ENCODE measurements around the gene ZNF521.

The ZNF521 gene

DNA sequence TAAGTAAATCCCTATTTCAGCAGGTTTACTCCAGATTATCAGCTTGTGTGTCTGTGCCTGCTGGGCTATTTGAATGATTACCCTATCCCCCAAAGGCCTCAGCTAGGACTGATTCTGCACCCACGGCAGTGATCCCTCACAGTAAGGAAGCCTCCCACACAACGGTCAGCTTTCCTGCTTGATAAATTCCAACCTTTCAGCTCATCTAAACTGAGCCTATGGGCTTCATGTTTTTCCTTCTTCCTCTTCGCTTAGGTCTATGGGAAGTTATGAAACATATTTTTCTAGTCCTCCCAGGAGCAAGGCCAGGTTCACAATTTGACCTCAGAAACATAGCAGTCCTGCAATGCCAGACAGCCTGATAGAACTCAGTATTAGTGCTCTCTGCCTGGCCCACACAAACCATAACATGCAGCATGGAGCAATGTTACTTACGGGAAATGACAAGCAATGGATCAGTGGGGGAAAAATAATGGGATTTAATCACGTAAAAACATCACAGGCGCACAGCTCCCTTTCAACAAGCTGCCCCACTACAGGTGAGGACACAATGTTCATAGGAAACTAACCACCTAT is 170.9 kb downstream of the ZNF521 start:
- intact Hi-C loops (cut with DNase I) = no loop called here

DNA sequence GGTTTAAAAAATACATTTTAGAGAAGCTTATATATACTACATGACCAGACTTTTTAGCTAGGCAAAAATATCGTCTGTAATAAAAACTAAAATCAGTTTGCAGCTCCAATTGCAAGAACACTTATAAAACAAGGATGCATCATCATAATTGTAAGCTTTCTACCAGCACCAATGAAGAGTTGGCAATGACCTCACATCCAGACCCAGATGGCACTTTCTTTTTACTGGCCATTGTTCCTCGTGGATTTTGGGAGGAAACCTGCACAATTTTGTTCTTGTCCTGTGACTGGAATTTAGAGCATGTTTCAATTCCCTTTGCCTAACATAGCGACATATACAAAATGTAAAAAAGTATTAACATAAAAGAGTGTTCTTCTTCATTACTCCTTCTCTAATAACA is 174.3 kb downstream of the ZNF521 start:
- no peak for DNase-seq
- intact Hi-C loops (cut with DNase I) = no loop called here

More for the DNA sequence above, 170.9 kb downstream of the ZNF521 start:
- no peak for DNase-seq

DNA sequence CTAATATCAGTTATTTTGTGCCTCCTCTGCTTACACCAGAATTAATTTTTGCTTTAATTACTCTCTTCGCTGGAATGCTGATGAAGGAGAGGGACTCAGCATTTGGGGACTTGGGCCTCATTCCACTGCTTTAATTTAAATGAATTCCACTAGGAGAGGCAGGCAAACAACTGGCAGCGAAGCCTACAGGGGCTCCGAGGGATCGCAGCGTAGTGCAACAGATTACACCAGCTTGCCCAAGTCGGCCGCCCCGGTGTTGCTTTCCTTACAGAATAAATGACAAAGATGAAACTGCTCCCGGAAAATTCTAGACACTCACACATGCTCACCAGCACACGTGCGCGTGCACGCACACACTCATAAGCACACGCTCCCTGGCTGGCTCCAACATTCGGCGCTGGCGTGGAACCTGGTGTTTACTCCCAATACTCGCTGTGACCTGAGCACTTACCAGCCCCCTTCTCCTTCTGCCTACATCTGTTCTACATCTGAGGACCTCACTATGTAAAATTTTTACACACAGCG is 175.4 kb downstream of the ZNF521 start:
- intact Hi-C loops (cut with DNase I) = no loop called here
- DNase-seq = peak in 1 of 10 donors; percentile 57

DNA sequence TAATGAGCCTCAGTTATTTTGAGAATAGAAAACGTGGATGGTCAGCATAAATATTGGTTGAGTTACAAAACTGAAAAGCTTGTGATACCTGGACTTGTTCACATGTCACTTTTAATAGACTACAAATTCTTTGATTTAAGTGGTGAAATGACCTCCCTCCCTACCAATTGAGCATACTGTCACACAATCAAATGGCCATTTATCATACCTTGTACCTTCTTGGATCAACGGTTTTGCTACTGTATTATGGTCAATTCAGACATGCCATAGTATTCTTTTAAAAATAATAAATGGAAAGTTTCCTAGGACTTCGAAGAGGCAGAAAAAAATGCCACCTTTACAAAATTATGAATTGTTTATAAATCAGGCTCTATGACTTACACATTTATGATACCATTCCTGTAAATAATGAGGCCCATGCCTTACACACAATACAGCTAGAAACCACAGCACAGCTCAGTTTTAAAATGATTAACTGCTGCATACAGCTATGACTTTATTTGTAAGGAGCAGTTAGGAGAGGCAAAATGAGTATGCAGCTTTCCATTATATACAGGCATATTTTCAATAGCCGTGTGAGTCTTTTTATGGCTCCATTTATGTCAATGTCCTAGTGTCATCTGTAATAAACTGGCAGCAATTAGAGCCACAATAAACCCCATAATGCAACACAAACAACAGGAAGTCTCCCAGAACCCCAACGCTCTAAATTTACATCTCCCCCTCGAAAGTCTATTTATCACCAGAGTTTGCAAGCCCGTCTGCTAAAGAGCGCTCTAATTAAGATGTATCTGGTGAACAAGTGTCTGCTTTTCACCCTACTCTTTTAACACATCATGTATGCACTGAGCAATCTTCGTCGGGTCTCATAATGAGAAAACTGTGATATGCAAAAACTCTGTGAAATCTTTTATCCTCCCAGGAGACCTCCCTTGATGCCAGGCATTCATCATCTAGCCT is 176.1 kb downstream of the ZNF521 start:
- intact Hi-C loops (cut with DNase I) = no loop called here
- DNase-seq = no peak

DNA sequence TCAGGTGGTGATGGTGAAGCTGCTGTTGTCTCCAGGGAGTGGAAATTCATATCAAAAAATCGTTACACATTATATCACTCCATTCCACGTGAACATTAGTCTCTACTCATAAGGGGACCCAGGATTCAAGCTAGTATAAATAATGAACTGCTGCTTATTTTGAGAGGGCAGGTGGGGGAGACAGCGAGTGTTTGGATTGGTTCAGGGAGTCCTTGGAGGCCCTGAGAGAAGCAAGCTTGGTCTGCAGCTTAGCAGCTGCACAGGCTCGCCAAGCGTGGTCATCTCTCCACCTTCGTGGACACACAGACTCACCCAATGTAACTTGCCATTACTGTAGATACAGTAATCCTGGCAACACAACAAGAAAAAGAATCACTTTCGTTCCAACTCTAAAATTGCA is 177.6 kb downstream of the ZNF521 start:
- DNase-seq = no peak
- intact Hi-C loops (cut with DNase I) = no loop called here

DNA sequence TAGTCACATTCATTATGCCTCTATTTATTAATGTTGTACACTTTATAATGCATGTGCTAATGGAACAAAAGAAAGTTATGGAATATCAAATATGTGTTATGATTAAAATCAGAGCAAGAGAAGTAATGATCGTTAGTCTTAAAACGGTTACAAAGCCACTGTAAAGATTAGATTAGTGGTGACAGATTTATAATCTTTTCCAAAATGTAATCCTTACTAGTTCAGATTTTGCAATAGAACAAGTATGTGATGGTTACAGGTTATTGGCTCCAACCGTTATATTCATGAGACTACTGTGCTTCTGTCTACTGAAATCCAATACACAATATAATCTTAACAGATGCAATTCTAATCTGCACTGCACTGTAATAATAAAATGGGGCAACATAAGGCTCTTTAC is 180.6 kb downstream of the ZNF521 start:
- no peak for DNase-seq
- intact Hi-C loops (cut with DNase I) = no loop called here

DNA sequence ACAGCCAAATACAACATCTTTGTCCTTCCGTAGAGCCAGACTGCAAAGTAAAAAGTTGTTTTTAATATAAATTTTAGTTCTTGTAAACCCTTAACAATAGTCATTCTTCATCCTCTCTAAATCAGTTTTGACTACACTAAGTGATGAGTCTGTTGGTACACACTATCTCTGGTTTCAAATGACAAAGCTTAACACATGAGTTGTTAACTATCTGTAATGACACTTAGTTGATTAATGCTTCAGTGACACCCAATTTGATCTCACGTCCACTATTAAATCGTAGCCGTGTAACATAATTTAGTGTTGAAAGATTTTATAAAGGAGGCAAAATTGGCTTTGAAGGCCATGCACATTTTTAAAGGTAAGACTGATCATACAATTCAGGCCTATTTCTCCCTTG is 181.6 kb downstream of the ZNF521 start:
- intact Hi-C loops (cut with DNase I) = no loop called here
- DNase-seq = no peak

DNA sequence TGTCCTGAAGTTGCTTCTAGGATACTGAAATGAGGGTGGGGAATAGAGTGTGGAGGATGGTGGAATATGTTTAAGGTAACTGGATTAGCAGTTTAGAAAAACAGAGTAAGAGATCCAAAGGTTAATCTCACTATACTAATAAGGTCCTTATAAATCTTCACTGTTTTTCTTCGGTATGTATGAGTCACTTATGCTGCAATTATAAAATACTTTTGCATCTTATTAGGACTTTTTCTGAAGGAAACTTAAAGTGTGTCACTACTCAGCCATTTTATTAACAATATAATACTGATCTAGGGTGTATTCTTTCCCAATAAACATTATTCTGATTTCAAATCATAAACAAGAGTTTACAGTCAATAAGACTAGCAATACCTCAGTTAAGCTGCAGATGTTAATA is 182.3 kb downstream of the ZNF521 start:
- DNase-seq = no peak
- intact Hi-C loops (cut with DNase I) = no loop called here

DNA sequence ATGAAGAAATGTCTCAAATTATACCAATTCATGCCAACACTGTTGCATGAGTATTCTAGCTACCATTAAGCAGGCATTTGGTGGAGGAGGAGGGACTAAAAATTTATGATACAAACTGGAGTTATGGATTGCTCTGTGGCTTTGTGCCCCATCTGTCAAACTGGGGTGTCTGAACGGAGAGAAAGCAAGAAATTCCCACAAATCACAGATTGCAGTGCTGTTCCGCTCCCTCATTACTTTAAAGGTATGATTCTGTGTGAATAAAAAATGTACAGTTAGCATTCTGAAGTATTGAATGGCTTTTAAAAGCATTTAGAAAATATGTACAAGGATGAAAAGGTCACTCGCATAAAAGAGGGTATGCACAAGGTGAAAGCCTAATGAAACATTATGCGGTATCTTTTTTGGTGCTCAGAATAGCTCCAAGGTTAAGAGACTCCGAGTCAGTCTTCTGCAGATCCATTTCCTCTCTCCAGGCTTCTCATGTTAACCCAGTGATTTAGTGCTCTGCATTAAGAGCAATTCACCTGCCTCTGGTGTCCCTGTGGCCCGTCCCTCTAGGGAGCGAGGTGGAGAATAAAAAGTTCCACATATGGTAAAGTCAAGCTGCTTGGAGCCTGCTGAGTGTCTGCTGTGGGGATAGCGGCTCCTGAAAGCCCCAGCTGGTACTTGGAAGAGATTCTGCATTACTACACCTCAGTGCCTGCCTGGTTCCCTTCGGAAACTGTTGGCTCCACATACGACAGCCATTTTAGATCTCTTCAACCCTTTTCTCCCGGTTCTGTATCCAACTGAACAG is 184.2 kb downstream of the ZNF521 start:
- intact Hi-C loops (cut with DNase I) = no loop called here
- DNase-seq = no peak

DNA sequence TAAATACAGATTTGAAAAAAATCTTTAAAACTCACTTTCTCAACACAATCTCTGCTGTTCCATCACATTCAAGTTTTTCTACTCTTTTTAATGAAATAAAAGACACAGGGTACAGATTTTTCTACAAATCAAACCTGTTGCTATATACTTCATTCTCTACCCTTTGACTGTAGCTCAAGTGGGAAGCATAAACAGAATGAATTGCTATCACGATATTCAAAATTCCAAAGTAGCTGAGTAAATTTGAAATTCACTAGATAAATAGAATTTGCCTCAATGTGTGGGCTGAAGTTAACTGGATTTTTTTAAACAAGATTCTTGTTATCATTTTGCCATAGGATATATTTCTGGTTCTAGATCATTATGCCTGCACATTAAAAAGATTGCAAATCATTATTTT is 185.9 kb downstream of the ZNF521 start:
- no peak for DNase-seq
- intact Hi-C loops (cut with DNase I) = no loop called here

DNA sequence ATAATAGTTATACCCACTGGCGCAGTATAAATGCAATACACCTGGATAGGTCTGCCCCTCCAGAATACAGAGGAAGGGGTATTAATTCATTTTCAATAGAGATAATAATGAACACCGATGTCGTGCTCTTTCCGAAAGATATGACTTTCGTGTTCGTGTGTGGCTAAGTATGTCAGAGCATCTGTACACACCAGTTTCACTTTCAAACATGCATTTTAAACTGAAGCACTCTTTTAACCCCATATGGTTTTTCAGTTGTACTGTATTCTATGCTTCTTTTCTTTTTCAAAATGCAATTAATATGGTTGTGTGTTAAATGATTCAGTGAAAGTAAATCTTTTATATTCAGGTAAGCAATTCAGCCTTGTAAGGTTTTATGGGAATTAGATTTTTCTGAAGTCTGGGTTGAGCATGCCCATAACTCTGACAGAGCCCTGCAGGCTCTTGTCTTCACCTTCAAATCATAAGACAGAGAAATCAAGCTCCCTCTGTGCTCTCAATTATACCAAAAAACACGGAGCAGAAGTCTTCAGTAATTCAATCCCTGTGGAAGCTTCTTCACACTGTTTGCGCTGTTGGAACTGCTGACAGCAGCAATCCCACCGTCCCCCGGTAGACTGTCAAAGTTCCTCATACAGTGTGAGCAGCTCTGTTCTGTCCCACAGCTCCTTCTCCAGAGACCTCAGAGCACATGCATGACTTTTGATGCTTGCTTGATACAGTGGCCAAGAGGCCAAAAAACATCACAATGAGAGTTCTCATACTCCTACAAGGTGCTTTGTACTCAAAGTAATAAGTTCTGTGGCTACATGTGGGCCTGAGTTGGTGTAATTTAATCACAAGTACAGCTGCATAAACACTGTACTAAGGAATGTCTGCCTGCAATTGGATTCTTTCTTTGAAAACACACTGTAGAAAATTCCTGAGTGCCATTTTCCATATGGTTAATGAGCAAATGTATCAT is 186.8 kb downstream of the ZNF521 start:
- intact Hi-C loops (cut with DNase I) = no loop called here
- DNase-seq = no peak

DNA sequence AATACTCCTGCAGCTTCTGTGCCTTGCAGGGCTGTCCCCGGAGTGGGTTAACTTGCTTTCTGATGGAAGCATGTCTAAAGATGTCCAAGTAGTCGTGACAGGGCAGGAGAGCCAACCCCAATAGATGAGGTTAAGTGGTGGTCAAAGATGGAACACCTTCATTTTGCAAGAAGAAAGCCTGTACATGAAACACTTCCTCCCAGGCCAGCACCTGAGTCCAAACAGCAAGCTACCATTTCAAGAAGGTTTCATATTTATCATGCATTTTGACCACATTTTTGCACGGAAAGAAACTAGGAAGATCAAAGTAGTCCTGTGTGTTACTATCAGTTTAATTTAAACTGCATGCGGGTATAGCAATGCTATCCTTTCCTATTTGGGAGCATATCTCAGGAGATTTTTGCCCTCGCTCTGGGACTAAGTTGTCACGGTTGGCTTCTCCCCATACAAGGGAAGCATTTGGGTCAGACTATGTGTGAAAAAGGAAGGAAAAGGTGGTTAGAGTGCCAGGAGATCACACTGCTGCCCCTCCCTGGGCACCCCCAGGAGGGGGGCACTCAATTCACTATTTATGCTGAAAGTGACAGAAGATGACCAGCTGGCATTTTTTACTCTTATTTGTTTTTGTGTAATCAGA is 187.6 kb downstream of the ZNF521 start:
- intact Hi-C loops (cut with DNase I) = no loop called here

DNA sequence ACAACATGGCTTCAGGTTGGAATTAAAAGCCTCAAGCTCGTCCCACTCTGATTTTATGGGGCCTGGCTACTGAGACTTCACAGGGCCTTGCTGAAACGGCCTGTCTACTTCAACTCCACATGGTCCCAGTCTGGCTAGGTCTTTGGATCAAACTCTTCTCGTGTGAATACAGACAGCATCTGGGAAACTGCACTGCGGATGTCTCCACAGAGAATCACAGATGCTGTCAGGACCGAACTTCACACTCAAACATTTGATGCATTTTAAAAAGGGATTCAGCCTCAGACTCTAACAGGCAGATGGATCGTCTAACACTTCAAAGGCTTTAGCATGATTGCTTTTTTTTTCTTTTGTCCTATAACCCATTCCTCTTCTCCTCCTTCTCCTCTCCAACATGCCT is 198.5 kb downstream of the ZNF521 start:
- intact Hi-C loops (cut with DNase I) = no loop called here
- no peak for DNase-seq

More for the DNA sequence above, 187.6 kb downstream of the ZNF521 start:
- DNase-seq = no peak

DNA sequence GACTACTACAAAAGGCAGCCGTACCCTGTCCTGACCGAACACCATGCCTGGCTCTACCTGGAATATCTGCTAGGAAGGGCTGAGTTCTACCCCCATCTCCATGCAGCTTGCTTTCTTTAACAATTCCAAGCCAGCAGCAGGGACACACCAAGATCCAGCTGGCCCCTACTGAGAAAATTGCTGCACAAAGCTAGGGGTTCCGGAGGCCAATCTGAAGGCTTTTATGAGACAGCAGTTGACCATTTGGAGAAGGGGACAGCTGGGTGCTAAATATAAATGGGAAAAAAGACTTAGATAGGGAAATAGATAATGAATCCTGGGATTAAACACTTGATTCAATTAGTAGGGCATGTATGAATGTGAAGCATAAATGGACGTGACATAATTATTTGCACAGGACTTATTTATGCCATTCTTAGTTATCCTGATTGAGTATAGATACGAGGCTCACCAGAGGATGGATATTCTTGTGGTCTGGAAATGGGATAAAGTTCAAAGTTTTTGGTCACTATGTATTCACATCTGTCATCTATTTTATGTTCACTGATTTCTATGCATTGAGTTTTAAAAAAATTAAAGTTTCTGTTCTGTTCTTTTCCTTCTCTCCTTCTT is 204.0 kb downstream of the ZNF521 start:
- intact Hi-C loops (cut with DNase I) = no loop called here

DNA sequence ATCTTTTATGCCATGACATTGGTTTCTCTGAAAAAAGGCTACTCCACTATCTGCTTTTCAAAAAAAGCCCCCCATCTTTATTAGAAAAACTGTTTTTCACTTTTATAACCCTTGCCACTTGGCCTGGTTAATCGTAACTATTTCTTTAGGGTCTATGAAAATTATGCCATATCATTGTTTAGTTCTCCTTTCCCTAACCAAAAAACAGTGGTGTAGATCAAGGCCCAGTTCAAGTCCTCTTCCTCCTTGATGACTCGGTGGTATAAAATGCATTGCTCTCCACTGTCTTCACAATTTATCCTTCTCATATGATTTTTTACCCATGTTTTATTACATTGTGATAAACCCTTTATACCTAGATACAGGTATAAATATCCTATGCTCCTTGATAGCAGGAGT is 205.5 kb downstream of the ZNF521 start:
- intact Hi-C loops (cut with DNase I) = no loop called here
- no peak for DNase-seq

More for the DNA sequence above, 204.0 kb downstream of the ZNF521 start:
- DNase-seq = no peak

DNA sequence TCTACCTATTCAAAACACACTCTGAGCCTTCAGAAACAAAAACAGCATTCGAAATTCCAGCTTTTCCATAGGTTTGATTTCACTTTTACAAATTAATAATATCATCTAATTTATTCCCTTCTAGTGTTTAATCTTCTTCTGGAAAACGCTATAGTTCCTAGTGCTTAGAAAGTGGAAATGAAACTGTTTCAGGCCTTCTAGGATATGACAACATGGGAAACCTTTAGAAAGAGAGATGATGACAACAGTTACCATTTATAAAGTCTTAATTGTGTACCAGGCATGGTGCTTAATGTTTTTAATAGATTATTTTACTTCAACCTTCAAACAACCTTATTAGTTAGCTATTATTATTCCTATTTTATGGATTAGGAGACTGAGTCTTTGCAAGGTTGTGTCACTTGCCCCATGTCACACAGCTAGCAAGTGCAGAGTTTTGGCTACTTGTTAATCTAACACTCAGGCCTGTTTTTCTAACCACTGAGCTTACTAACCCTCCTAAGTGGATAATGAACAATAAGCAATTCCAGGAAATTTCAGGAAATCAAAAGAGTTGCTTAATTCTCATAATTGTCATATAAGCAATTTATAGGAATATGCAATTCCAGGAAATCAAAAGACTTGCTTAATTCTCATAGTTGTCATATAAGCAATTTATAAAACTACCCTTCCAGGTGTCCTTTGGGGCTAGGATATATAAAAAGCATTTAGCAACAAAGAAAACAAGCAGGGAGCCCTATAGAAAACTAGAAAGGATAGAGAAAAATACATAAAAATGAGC is 206.0 kb downstream of the ZNF521 start:
- intact Hi-C loops (cut with DNase I) = no loop called here
- DNase-seq = no peak

DNA sequence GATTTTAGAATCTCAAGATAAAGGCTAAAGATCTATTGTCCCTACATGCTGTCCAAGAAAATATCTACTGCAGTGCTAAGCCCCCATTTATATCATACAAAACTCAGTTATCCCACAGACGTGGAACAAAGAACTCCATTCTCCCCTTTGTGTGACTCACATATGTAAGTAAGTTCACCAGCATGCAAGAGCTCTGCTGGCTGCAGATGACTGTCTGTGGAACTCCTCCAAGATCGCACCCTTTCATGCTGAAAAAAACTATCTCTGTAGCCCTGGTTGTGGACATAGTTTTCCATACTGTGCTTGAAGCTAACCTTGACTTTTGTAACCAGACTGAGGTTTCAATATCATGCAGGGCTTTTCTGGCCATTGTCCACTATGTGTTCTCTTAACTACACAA is 207.1 kb downstream of the ZNF521 start:
- intact Hi-C loops (cut with DNase I) = no loop called here
- DNase-seq = peak in 1 of 10 donors; percentile 20

DNA sequence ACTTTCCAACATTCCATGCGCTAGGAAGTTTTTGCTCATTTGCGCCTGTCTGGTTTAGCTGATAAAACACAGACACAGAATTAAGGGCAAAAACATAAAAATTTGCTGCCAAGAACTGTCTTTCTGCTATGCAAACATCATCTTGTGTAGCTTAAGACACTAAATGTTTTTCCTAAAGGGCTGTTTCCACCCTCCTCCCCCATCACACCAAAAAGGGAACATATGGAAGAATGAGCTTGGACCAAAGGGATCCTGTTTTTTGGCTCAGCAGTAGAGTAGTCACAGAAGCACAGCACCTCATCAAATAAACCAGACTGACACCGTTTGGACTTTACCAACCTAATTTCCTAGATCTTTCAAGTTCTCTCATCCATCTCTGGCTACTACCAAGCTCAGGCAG is 210.1 kb downstream of the ZNF521 start:
- DNase-seq = no peak
- intact Hi-C loops (cut with DNase I) = no loop called here

Measured in posterior cingulate gyrus (tissue), 11 donors.